Fibroblast of lung (primary cell): ENCODE measurements around the gene CX3CR1.

Source experiments
- CTCF ChIP-seq, 2 donors: IDR thresholded peaks in 1 of 2; conservative IDR thresholded peaks in 1 of 2; 1 replicate in 1 of 2; 2 replicates in 1 of 2; pipeline ENCODE4 v1.5.1; 2011 to 2012; ENCODE audit warnings: low read length in 2 of 2, control low read depth in 1 of 2, inconsistent platforms in 1 of 2, low read depth in 1 of 2, mild to moderate bottlenecking in 1 of 2
- EZH2 ChIP-seq: IDR thresholded peaks from 2 replicates; pipeline ENCODE4 v1.5.1; 2012; ENCODE audit warnings: low read length, control low read depth, mild to moderate bottlenecking; ENCODE audit errors: missing control alignments

- TF ChIP-seq CTCF (conservative IDR thresholded peaks at IDR 0.05 in 1 of 2, IDR thresholded peaks at IDR 0.05 in 1 of 2; ENCODE audit: low read depth in 1 of 2, low read length in 2 of 2) (no peak), EZH2 (no peak)
Observed at GRCh38 chr3:39323494-39323893, 43.7 kb upstream of the CX3CR1 start.
